HepG2 (cell line): ENCODE data around the gene ZFAND2B. TPM values are rescaled to one million over a fixed set of nuclear protein-coding genes. Genes with fewer than 3 reads are reported as not detected.

ENCODE experiments used
- BCL6 ChIP-seq: IDR thresholded peaks from 2 replicates; pipeline ENCODE4 v1.6.1; 2016; ENCODE audit warnings: missing genetic modification reagents, missing compliant biosample characterization
- CBFB ChIP-seq: sonication (generic); formaldehyde crosslinking; IDR thresholded peaks from 2 replicates; pipeline ENCODE4 v1.4.0; 2020; ENCODE audit warnings: missing genetic modification reagents
- IKZF4 ChIP-seq: sonication (generic); formaldehyde crosslinking; IDR thresholded peaks from 2 replicates; pipeline ENCODE4 v1.5.1; 2020; ENCODE audit warnings: borderline replicate concordance, mild to moderate bottlenecking, low read depth, missing genetic modification reagents; ENCODE audit errors: not compliant biosample characterization
- KLF11 ChIP-seq: IDR thresholded peaks from 2 replicates; pipeline ENCODE4 v1.6.1; 2016; ENCODE audit warnings: missing compliant biosample characterization
- KMT2B ChIP-seq: IDR thresholded peaks from 2 replicates; pipeline ENCODE4 v1.6.1; 2016; ENCODE audit warnings: missing genetic modification reagents, missing compliant biosample characterization
- LRRFIP1 ChIP-seq: sonication (generic); formaldehyde crosslinking; conservative IDR thresholded peaks from 2 replicates; pipeline ENCODE4 v1.4.0; 2020; ENCODE audit warnings: missing genetic modification reagents
- MAX ChIP-seq: IDR thresholded peaks from 2 replicates; pipeline ENCODE4 v1.6.1; 2012; ENCODE audit warnings: inconsistent platforms
- NBN ChIP-seq: fragments of 450-650 bp; conservative IDR thresholded peaks from 2 replicates; pipeline ENCODE4 v1.6.1; 2017
- RBM22 ChIP-seq: fragments of 200-400 bp; formaldehyde crosslinking; optimal IDR thresholded peaks from 2 replicates; pipeline ENCODE3; 2017; ENCODE audit warnings: mild to moderate bottlenecking, low read length, moderate library complexity
- SOX6 ChIP-seq, 2 experiments: fragments of 450-650 bp in 1 of 2; sonication (generic) in 1 of 2; formaldehyde crosslinking in 1 of 2; IDR thresholded peaks; 2 replicates each; pipeline versions ENCODE4 v1.4.0 to v1.6.1; 2017 to 2020; ENCODE audit warnings: antibody characterized with exemption in 1 of 2, mild to moderate bottlenecking in 1 of 2, missing genetic modification reagents in 1 of 2
- USF2 ChIP-seq, 2 experiments: sonication (generic) in 1 of 2; formaldehyde crosslinking in 1 of 2; IDR thresholded peaks; 2 replicates each; pipeline versions ENCODE4 v1.5.1 to v1.6.1; 2011 to 2020; ENCODE audit warnings: borderline replicate concordance in 1 of 2, low read depth in 1 of 2, low read length in 1 of 2, mild to moderate bottlenecking in 1 of 2, missing genetic modification reagents in 1 of 2, moderate library complexity in 1 of 2
- ZBTB25 ChIP-seq: IDR thresholded peaks from 2 replicates; pipeline ENCODE4 v1.6.1; 2018; ENCODE audit warnings: missing genetic modification reagents
- ZBTB33 ChIP-seq: sonication (generic); formaldehyde crosslinking; IDR thresholded peaks from 2 replicates; pipeline ENCODE4 v1.4.0; 2020; ENCODE audit warnings: missing genetic modification reagents
- ZNF282 ChIP-seq: fragments of 450-650 bp; IDR thresholded peaks from 2 replicates; pipeline ENCODE4 v1.6.1; 2018; ENCODE audit not compliant: partially characterized antibody
- ZNF501 ChIP-seq: sonication (generic); formaldehyde crosslinking; IDR thresholded peaks from 2 replicates; pipeline ENCODE4 v1.5.1; 2020; ENCODE audit warnings: mild to moderate bottlenecking, moderate library complexity, missing genetic modification reagents
- ZSCAN31 ChIP-seq: sonication (generic); formaldehyde crosslinking; IDR thresholded peaks from 2 replicates; pipeline ENCODE4 v1.5.0; 2020; ENCODE audit warnings: low read depth, mild to moderate bottlenecking, missing genetic modification reagents
- polyA plus RNA-seq, 8 experiments: library from polyadenylated mRNA; depleted of rRNA in 3 of 8; stranded (reverse) in 7 of 8; unstranded in 1 of 8; fragments of >200 nt; fragmentation: Illumina TruSeq in 4 of 8; extraction: Trizol in 4 of 8; gene quantifications; 2 replicates each; pipeline versions ENCODE4 v1.2.1 to v1.2.3, GENCODE V29; 2011 to 2016; ENCODE audit warnings: low read depth in 4 of 8, missing spikeins in 1 of 8, mixed read lengths in 1 of 8; ENCODE audit not compliant: insufficient read depth in 1 of 8
- total RNA-seq, 5 experiments: library from RNA; depleted of rRNA; stranded (reverse); fragments of >200 nt; fragmentation: Illumina TruSeq; extraction: Trizol; gene quantifications; 2 replicates each; pipeline ENCODE4 v1.2.3, GENCODE V29; 2016; ENCODE audit warnings: low read depth in 1 of 5

Gene ZFAND2B
- total and polyA plus RNA-seq, 2 of the 13 experiments (the other 11 are each of a cell fraction or from before 2014, with no cell fraction given), result 53.3 to 115 TPM

GRCh38 chr2:219177552-219178376 lies 28.8 kb upstream of the ZFAND2B start, which contains the start of gene RETREG2 (continued):
- TF ChIP-seq ZBTB25 (no peak; the same call in 1 of the 2 replicates), NBN (no peak), ZSCAN31 (CRISPR knock-in tag) (peak; percentile 68), SOX6 (IDR thresholded peaks at IDR 0.05) (no peak), SOX6 (CRISPR knock-in tag; IDR thresholded peaks at IDR 0.05) (peak; percentile 70), ZNF501 (CRISPR knock-in tag) (0 out of 2 replicates have a peak, but pooled peaks have one; percentile 28), MAX (peak; percentile 92), USF2 (IDR thresholded peaks at IDR 0.05; ENCODE audit: low read depth, low read length) (peak; percentile 99), USF2 (CRISPR knock-in tag; IDR thresholded peaks at IDR 0.05; ENCODE audit: borderline replicate concordance) (peak; percentile 96), RBM22 (peak; percentile 76), KMT2B (CRISPR knock-in tag) (no peak), BCL6 (CRISPR knock-in tag) (peak; percentile 20; the same call in 1 of the 2 replicates), IKZF4 (CRISPR knock-in tag) (peak; percentile 56), ZBTB33 (CRISPR knock-in tag) (no peak), LRRFIP1 (CRISPR knock-in tag) (no peak), ZNF282 (no peak), KLF11 (CRISPR knock-in tag) (no peak), CBFB (CRISPR knock-in tag) (peak; percentile 75; the same call in 1 of the 2 replicates)
